Activated CD8-positive, alpha-beta memory T cell treated with anti-CD3 and anti-CD28 coated beads, Interleukin-2, amount 50 U/mL, for 1 hour (primary cell): ENCODE results near the gene SMC1A.
"Not testable (repeated sequence)": the region's sequence is repeated elsewhere in the genome, so short reads cannot be mapped to it uniquely, and the experiment has no call there.

Experiments used
- DNase-seq: peaks from one replicate; pipeline ENCODE4 v3.0.0-alpha.2; 2020; ENCODE audit errors: extremely low read depth

SMC1A gene

DNA sequence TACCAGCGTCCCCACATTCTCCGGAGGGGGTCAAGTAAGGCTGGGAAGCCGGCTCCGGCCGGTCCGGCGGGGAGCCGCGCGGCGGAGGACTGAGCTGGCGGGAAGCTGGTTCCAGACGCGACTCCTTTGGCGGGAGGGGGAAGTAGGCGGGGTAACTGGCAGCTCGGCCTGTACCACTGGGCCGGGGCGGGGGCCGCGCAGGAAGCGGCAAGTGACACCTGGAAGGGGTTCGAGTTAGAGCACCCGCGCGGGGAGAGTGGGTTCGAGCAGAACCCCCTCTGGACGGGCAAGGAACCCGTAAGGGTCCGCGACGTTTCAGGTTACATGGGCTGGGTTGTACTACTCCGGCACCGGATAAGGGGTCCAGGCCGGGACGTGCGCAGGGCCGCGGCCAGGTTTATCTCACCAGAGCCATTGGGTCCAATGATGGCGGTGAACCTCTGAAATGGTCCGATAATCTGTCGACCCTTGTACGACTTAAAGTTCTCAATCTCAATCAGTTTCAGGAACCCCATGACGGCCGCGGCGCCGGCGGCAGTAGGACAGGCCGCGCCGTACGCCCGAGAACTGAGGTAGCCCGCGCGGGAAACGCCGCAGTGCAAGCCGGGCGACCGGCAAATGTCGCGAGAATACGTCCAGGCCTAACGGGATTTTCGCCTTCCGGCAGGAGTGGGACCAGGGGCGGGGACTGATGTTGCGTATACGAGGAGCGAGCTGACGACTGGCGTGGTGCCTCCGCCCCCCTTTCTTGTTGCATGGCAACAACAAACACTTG is at the start of gene SMC1A:
TSS of gene SMC1A (minus strand) at position 569 of the 775 bp plus-strand sequence. CDS start at position 515, 54 bp downstream.
- DNase-seq: peak; percentile 98

DNA sequence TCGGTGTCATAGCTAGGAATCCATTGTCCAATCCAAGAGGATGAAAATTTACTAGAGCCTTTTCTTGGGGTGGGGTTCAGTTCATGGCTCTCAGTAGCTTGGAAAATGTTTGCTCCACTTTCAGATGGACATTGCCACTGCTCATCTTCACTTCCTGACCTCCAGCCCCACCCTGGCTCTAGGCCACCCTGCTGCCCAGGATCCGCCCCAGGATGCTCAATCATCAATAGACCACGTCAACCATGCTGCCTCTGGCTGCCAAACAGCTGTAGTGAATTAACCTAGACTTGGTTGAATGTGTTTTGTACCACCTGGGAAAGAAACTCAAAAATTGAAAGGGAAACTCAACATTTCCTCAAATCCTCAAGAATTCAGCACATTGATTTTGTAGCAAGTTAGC is 48.9 kb upstream of the SMC1A start:
- no peak for DNase-seq

DNA sequence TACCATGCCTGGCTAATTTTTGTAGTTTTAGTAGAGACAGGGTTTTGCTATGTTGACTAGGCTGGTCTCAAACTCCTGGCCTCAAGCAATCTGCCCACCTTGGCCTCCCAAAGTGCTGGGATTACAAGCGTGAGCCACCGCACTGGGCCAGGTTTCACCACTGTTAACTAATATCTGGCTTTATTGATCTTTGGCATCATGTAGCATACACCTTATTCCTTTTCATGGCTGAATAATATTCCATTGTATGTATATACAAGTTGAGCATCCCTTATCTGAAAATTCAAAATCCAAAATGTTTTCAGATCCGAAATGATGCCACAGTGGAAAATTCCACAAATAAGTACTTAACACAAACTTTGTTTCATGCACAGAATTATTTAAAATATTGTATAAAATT is 46.2 kb upstream of the SMC1A start:
- DNase-seq: not testable (repeated sequence)

DNA sequence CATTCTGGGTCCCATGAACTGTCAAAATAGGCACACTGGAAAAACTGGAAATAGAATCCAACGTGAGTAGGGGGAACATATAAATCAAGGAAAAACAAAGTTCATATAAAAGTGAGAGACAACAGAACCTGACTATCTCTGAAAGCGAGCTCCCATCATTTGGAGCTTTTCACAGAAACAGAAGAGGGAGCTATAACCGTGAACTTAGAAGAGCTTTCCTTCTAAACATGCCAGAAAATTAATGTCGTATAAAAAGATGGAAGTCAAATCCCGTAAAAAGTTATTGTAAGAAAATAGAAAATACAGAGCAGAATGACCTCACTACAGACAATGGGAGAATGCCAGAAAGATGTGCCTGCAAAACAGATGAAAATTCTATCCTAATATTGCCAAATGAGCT is 35.6 kb upstream of the SMC1A start:
- DNase-seq: no peak

DNA sequence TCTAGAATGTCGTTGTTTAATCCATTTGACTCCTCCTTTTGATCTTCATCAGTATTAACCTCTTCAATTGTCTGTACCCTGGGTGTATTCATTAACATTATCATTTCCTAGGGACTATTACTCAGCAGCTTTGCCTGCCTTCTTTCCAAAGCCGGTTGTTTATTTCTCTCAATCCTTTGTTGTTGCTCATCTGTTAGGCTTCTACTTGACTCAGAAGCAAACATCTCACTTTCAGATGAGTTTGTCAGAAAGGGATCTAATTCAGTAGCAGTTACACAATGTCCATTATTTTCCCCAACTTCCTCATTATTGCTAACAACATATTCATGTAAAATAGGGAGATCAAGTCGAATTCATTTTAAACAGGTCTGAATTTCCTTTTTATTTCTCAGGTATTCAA is 33.8 kb upstream of the SMC1A start:
- no peak for DNase-seq

DNA sequence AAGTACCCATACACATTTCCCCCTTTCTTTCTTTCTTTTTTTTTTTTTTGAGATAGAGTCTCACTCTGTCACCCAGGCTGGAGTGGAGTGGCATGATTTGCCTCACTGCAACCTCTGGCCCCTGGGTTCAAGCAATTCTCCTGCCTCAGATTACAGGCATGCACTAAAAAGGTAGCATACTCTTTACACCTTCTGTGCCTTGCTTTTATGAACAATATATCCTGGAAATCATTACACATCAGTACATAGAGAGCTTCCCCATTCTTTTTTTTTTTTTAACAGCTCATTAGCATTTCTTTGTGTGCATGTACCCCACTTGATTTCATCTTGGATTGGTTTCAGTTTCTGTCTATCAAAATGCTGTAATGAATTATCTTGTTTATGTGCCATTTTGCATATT is 30.4 kb upstream of the SMC1A start:
- DNase-seq: no peak

DNA sequence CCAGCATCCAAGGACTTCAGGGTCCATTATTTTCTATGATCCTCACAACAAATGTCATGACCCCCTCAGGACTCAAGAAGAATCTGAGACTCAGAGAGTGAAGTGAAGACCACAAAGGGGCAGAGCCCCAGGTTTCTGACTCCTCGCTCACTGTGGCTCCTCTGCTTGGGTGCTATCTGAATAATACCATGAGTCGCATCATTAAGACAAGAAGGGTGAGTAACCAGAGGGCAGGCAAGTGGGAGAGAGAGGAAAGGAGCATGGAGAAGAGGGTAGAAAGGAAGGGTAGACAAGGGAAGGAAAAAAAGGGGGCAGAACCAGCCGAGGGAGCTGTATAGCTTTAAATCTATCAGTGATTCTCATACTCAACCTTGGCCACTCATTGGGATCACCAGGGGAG is 27.2 kb upstream of the SMC1A start:
- no peak for DNase-seq

DNA sequence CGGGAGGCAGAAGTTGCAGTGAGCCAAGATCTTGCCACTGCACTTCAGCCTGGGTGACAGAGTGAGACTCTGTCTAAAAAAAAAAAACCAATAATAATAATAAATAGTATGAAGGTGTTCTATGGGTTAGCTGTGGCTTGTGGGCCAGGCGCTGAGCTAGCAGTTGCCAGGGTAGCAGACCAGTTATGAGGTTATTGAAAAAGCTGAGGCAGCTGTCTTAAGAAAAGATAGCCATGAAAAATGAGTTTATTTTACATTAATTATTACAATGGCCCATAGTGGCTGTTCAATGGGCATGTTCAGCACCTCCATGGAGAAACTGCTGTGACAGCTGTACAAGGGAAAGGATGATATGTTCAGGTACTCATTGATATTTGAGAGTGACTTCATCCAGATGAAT is 25.0 kb upstream of the SMC1A start:
- DNase-seq: no peak

DNA sequence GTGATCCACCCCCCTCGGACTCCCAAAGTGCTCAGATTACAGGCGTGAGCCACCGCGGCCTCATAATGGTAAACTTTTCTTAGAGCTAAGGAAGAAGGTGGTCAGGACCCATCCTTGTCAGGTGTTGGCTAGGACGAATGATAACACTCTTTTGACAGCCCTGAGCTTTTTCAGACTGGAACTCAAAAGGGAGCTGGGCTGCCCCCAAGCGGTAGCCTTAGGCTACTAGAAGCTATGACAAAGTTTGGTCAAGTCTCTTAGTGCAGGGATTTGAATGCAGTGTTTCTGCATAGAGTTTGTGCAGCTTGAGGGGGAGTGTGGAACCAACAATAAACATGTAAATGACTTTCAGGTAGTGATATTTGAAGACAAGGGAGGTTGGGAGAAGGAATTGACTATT is 23.5 kb upstream of the SMC1A start:
- DNase-seq: no peak

DNA sequence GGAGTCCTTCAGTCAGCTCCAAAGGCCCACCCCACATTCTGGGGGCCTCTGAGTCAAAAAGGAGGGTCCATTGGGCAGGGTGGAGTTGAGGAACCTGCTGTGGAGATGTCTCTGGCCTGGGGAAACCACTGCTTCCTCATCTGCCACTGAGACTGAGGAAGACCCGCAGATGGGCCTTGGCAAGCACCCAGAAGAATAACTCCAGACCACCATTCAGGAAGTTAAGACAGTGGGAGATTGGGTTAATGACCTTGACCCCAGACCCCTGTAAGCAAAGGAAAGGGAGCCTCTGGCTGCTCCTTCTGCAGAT is 19.8 kb upstream of the SMC1A start:
- no peak for DNase-seq

DNA sequence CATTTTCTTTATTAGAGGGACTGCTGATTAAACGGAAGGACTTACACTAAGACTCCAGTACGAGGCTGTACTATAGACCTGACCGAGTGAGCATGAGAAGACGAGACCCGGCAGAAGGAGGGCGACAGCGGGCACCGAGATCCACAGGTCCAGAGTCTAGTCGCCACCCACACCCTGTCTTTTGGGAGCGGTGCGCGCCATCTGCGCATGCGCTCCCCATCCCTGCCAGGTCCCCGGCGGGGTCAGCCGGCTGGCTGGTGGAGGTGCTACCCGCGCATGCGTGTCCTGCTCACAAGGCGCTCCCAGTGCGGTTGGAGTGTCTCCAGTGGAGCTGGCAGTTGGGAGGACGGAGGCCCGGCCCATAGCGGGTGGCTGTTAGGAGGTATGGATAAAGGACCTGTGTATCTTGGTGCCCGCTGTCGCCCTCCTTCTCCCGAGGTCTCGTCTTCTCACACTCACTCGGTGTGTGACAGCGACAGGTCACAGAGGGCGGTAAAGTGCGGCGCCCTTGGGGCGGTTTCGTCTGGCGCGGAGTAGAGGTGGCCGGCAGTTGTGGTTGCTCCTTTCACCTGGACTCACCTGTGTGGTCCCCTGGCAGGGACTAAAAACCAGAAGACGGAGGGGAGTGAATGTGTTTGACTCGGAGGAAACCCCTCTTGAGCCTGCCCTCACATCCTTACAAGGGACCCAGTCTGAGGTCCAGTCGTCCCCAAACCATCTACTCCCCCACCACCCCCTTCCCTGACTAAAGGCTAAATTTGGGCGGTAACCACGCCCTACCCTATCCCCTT is 19.3 kb upstream of the SMC1A start:
- DNase-seq: peak; percentile 19

DNA sequence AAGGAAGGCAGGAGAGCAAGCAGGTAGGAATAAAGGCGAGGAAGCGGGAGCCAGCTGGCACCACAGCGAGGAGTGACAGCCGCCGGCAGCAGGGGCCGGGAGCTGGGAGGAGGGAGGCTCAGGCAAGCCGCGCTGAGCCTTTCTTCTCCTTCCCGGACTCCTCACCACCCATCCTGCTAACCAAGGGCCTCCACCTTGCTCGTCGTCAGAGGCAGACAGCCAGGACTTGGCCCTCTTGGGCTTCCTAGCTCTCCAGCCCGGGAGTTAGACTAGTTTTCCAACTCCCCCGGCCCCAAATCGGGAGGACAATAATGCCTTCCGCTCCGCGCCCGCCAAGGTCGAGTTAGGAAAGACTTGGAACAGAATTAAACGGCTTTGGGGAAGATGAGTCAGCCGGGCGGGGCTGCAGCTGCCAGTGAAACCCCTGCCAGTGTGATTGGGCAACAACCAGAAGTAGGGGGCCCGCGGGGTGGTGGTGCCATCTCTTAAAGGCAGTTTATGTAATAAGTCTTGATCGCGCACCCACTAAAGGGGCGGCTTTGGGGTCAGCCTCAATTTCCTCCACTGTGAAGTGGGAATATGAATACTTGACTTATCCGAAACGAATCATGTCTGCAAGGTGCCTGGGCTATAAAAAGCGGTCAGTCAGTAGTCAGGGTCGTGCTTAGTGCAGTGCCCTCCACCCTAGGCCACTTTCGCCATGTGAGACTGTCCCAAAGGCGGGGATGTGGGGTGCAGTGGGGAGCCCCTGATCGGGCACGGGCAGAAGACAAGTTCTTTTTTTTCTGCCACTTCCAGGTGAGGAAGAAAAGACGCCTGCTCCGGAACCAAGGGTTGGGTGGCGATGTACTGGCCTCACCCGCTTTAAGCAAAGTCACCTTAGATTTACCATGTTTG is 18.4 kb upstream of the SMC1A start:
- peak; percentile 5 for DNase-seq

DNA sequence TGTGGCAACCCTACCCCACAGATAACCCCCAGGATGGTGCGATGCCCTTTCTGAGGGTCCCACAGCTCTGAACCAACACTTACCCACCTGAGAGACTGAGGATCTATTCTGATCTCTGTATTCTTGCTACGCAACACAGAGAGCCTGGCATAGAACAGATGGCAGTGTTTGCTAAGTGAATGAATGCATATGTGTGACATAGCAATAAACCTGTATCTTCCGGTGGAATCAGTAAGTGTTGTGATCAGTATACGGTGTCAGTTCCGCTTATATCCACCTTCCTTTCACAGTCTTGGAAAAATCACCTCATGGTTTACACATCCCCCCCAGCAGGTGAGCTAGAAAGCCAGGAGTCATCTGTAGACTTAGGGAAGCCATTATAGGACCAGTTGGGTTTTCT is 17.6 kb upstream of the SMC1A start:
- DNase-seq: no peak

DNA sequence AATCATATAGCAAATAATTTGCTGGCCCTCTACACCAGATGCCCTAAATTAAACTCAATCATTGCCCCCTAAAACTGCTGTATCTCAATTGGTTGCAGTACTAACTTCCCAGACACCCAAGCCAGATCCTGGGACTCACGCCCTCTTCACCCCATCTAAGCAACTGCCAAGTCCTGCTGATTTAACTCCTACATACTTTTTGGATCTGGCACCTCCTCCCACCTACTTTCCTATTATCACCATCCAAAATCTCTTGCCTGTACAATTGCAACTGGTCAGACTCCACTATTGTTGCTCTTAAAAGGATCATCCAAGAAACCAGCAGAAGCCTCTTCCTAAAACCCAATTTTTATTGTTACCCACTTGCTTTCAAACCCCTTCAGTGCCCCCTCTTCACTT is 16.4 kb upstream of the SMC1A start:
- no peak for DNase-seq

DNA sequence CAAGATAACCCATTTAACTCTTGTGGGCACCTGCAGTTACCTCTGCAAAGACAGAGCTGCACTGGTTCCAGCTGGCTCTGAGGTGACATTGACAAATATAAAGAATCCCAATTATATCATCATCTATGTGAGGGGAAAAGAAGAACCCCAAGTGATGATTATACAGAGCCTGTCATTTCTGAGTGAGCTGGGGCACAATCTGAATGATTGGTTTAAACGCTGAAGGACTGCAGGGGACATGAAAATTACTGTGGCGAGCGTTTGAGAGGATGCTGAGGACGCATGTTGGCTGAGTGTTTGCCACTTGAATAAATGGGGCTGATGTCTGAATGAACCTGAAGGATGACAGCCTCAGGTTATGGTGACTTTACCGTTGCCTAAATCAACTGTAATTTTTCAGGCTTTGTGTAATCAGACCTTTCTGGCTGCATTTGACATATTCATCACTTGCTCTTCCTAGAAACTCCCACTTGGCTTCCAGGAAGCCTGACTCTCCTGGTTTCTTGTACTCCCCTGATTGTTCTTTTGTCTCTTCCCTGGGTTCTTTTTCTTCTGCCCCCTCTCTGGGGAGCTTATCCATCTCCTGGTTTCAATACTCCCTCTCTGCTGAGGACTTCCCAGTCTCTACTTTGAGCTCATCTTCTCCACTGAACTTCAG is 15.8 kb upstream of the SMC1A start:
- DNase-seq: no peak

DNA sequence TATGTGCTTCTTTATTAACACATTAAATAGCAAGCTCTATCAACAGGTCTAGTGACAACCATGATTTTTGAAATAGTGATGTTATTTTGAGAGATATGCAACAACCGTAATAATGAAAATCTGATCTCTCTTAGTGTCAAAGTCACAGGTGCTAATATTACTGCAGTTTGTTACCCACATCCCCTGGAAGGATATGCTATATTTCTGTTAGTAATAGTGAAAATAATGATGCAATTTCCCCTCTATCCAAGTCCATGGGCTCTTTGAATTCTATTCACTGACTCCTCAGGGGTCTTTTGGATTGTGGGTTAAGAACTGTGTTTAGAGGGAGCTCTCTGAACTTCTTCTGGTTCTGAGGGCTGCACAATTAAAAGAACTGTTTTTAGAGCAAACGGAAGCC is 14.8 kb upstream of the SMC1A start:
- DNase-seq: no peak

DNA sequence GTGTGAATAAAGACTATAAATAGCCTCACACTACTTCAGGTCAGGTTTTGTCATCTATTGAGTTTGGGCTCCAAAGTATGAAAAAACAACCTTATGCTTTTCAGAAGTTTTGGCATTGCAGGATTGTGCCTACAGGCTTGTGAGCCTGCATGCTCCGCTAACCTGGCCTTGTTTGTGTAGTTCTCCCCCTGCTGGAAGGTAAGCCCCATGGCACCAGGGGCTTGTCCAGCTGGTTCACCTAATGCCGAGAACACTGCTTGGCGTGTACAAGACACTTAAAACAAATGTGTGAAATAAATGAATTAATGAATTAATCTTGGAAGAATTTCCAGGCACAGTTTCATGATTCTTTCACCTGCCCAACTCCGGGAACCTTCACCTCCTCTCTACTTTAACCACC is 13.5 kb upstream of the SMC1A start:
- peak; percentile 26 for DNase-seq

DNA sequence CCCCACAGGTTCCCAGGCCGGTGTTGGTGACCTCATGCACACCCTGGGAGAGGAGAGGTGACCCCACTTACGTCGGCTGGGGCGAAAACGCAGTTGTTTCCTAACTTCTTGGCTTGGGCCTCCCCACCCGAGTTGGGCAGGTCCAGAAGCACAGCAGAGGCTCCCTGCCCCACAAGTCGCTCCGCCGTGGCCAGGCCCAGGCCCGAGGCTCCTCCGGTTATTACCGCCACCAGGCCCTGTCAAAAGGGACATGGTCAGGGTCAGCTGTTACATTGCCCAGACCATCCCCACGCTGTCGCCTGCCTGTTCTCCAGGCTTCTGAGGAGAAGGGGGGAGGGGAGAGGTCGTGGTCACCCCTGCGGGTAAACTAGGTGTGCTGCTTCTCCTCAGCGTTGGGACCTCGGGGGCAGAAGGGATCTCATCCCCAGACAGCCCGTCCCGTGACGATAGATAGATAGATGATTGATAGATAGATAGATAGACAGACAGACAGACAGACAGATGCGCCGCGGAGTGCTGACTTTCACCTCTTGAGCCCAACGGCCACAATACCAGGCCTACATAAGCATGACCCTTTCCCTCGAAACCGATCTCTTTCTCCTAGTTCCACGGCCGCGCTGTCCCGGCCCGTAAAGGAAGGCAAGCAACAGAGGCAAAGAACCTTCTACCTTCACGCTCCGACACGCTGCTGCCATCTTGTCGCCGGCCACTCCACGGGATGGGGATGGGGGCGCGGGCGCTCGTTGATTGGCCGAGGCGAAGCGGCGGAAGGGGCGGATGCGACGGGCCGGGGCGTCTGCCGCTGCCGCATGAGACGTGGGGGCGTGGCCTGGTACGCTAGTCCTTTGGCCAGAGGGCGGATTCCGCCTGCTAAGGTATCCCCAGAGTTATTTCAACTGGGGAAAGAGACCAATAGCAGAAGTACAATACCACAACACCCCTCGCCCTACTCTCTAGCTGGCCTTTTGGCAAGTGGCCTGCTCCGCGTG is 11.5 kb upstream of the SMC1A start, which contains the start of gene HSD17B10:
TSS of gene HSD17B10 (minus strand) at position 720 of the 989 bp plus-strand sequence. CDS start at position 695, 25 bp downstream.
- peak; percentile 62 for DNase-seq

DNA sequence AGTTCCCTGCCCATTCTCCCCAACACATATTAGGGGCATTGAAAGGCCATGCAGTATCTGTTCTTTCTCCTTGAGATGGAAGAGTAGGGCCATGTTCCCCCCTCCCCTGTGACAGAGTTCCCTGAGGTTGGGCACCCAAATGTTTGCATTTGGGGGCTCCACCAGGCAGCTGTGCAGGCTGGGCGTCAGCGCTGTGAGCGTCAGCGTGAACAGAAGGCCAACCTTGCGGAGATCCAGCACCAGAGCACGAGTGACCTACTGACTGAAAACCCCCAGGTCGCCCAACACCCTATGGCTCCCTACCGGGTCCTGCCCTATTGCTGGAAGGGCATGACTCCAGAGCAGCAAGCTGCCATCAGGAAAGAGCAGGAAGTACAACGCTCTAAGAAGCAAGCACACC is 7.8 kb upstream of the SMC1A start:
- no peak for DNase-seq

DNA sequence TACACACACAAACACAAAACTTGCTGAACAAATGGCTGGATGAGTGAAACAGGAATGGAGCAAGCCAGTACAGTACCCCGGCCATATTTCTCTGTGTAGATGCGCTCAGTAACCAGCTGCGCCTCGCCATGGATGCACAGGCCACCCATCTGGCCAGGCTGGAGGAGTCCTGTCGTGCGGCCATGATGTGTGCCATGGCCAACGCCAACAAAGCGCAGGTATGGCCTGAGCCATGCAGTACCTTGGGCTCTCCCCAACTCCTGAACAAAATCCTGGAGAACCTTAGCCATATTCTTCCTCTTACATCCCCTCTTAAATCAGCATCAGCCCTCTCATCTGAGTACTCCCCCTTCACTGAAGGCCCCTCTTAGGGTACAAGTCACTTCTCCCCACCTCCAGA is 7.3 kb upstream of the SMC1A start:
- no peak for DNase-seq
